H1 (cell line): ENCODE results near the gene PIP5K1B. TPM values are rescaled to one million over a fixed set of nuclear protein-coding genes. Genes with fewer than 3 reads are reported as not detected.
A peak's percentile ranks its signal among the peaks of the same experiment; 100 is the strongest.

Experiments used
- CTCF ChIA-PET: fragments of 300-600 bp; sonication (Branson Sonifier 250); formaldehyde crosslinking; loops from one replicate; lab custom pipeline; 2021; ENCODE audit not compliant: partially characterized antibody; lab: Charles Lee
- POLR2A ChIA-PET: fragments of 300-600 bp; sonication (Branson Sonifier 250); formaldehyde crosslinking; loops from one replicate; lab custom pipeline; 2021; ENCODE audit warnings: inconsistent platforms; ENCODE audit not compliant: partially characterized antibody; lab: Charles Lee
- DNase-seq, 2 experiments: peaks; one replicate each; pipeline versions ENCODE4 v3.0.0 to v3.0.0-alpha.2; 2010 to 2022; ENCODE audit warnings: low spot score in 2 of 2, low read depth in 1 of 2, mixed read lengths in 1 of 2
- FAIRE-seq: peaks from 2 replicates; lab custom pipeline; 2011; peaks lifted over from hg19 to GRCh38; lab: Jason Lieb, UNC
- H2AFZ ChIP-seq: 2 replicates; pipeline ENCODE4 v1.8.1; 2012; ENCODE audit warnings: low read length, inconsistent platforms
- H2AK5ac ChIP-seq: 2 replicates; pipeline ENCODE4 v1.6.1; 2013; ENCODE audit warnings: low read depth, low read length
- H2BK120ac ChIP-seq: replicated peaks from 2 replicates; pipeline ENCODE3; 2013; ENCODE audit warnings: low read depth, low read length, inconsistent platforms
- H2BK12ac ChIP-seq: 2 replicates; pipeline ENCODE4 v1.6.1; 2013; ENCODE audit warnings: low read depth, low read length
- H2BK15ac ChIP-seq: 2 replicates; pipeline ENCODE4 v1.6.1; 2013; ENCODE audit warnings: low read length
- H2BK20ac ChIP-seq: 2 replicates; pipeline ENCODE4 v1.6.1; 2013; ENCODE audit warnings: low read length
- H2BK5ac ChIP-seq: 2 replicates; pipeline ENCODE4 v1.6.1; 2013; ENCODE audit warnings: low read depth, low read length
- H3K14ac ChIP-seq: 2 replicates; pipeline ENCODE4 v1.6.1; 2013; ENCODE audit warnings: inconsistent platforms; ENCODE audit not compliant: insufficient read length
- H3K18ac ChIP-seq: 2 replicates; pipeline ENCODE4 v1.6.1; 2013; ENCODE audit warnings: low read length; ENCODE audit errors: extremely low read depth
- H3K23ac ChIP-seq: 2 replicates; pipeline ENCODE4 v1.6.1; 2013; ENCODE audit warnings: inconsistent platforms; ENCODE audit not compliant: insufficient read length
- H3K23me2 ChIP-seq: 2 replicates; pipeline ENCODE4 v1.6.1; 2013; ENCODE audit warnings: low read depth, low read length
- H3K27ac ChIP-seq: 2 replicates; pipeline ENCODE4 v1.6.1; 2011; ENCODE audit warnings: low read depth, low read length, inconsistent platforms
- H3K27me3 ChIP-seq, 4 experiments: replicated peaks in 1 of 4; 1 replicate in 1 of 4; 2 replicates in 3 of 4; pipeline versions ENCODE4 v1.6.1 to v1.8.1; 2011 to 2013; ENCODE audit warnings: low read length in 3 of 4, mild to moderate bottlenecking in 3 of 4, inconsistent platforms in 2 of 4, mixed read lengths in 2 of 4, moderate library complexity in 1 of 4; ENCODE audit not compliant: control insufficient read depth in 3 of 4, insufficient read depth in 3 of 4; ENCODE audit errors: extremely low read depth in 1 of 4
- H3K36me3 ChIP-seq, 4 experiments: 2 replicates each; pipeline versions ENCODE4 v1.6.1 to v1.8.1; 2011 to 2013; ENCODE audit warnings: mild to moderate bottlenecking in 4 of 4, low read length in 3 of 4, moderate library complexity in 2 of 4, control low read depth in 1 of 4, inconsistent platforms in 1 of 4; ENCODE audit not compliant: insufficient read depth in 4 of 4, control insufficient read depth in 2 of 4
- H3K4ac ChIP-seq: replicated peaks from 2 replicates; pipeline ENCODE3; 2013; ENCODE audit warnings: low read length, low read depth, mixed read lengths, inconsistent platforms; ENCODE audit not compliant: insufficient read length
- H3K4me1 ChIP-seq, 4 experiments: replicated peaks in 1 of 4; 1 replicate in 1 of 4; 2 replicates in 3 of 4; pipeline versions ENCODE4 v1.6.1 to v1.8.1; 2011 to 2013; ENCODE audit warnings: low read length in 3 of 4, inconsistent platforms in 2 of 4, mixed read lengths in 1 of 4; ENCODE audit not compliant: insufficient read depth in 4 of 4, control insufficient read depth in 3 of 4
- H3K4me2 ChIP-seq, 2 experiments: 2 replicates each; pipeline versions ENCODE4 v1.6.1 to v1.8.1; 2011 to 2013; ENCODE audit warnings: low read depth in 2 of 2, low read length in 2 of 2, control low read depth in 1 of 2, inconsistent platforms in 1 of 2, mild to moderate bottlenecking in 1 of 2; ENCODE audit not compliant: insufficient read depth in 1 of 2
- H3K4me3 ChIP-seq, 4 experiments: fragments of 200-600, 300-600 bp in 1 of 4; sonication (generic), shearing (Covaris generic), sonication (Bioruptor Twin) in 1 of 4; 2 replicates each; pipeline versions ENCODE4 v1.5.1 to v1.8.1; 2011 to 2016; ENCODE audit warnings: low read length in 4 of 4, low read depth in 3 of 4, control low read depth in 2 of 4, inconsistent platforms in 2 of 4, mild to moderate bottlenecking in 2 of 4, mixed read lengths in 1 of 4, moderate library complexity in 1 of 4; ENCODE audit not compliant: insufficient read depth in 2 of 4; ENCODE audit errors: extremely low read depth in 1 of 4
- H3K56ac ChIP-seq: replicated peaks from 2 replicates; pipeline ENCODE3; 2013; ENCODE audit warnings: low read depth, mild to moderate bottlenecking, mixed read lengths, low read length, inconsistent platforms; ENCODE audit not compliant: insufficient read length
- H3K79me1 ChIP-seq: 2 replicates; pipeline ENCODE4 v1.6.1; 2013; ENCODE audit warnings: low read depth, low read length, control low read depth
- H3K79me2 ChIP-seq, 2 experiments: 2 replicates each; pipeline versions ENCODE4 v1.6.1 to v1.8.1; 2012 to 2013; ENCODE audit warnings: low read length in 2 of 2, mild to moderate bottlenecking in 2 of 2, inconsistent platforms in 1 of 2; ENCODE audit not compliant: insufficient read depth in 2 of 2, control insufficient read depth in 1 of 2
- H3K9ac ChIP-seq, 4 experiments: replicated peaks in 1 of 4; 1 replicate in 1 of 4; 2 replicates in 3 of 4; pipeline versions ENCODE4 v1.6.1 to v1.8.1; 2011 to 2013; ENCODE audit warnings: low read depth in 3 of 4, low read length in 3 of 4, control low read depth in 2 of 4, mild to moderate bottlenecking in 2 of 4, moderate library complexity in 2 of 4, inconsistent platforms in 1 of 4; ENCODE audit errors: extremely low read depth in 1 of 4
- H3K9me3 ChIP-seq, 2 experiments: 2 replicates each; pipeline versions ENCODE4 v1.6.1 to v1.8.1; 2012 to 2013; ENCODE audit warnings: mild to moderate bottlenecking in 2 of 2, moderate library complexity in 2 of 2, control low read depth in 1 of 2, inconsistent platforms in 1 of 2, low read depth in 1 of 2, low read length in 1 of 2, mixed read lengths in 1 of 2; ENCODE audit not compliant: insufficient read depth in 2 of 2
- H4K20me1 ChIP-seq, 2 experiments: replicated peaks in 1 of 2; 2 replicates each; pipeline versions ENCODE3 to v1.8.1; 2011 to 2013; ENCODE audit warnings: inconsistent platforms in 2 of 2, low read length in 2 of 2, mild to moderate bottlenecking in 1 of 2; ENCODE audit not compliant: insufficient read depth in 2 of 2, control insufficient read depth in 1 of 2
- H4K5ac ChIP-seq: 2 replicates; pipeline ENCODE4 v1.6.1; 2013; ENCODE audit warnings: low read length, low read depth, mixed read lengths, inconsistent platforms; ENCODE audit not compliant: insufficient read length
- H4K8ac ChIP-seq: 2 replicates; pipeline ENCODE4 v1.8.0; 2013; ENCODE audit warnings: mild to moderate bottlenecking, moderate library complexity, low read length, inconsistent platforms; ENCODE audit not compliant: insufficient read depth; ENCODE audit errors: extremely low read depth
- H4K91ac ChIP-seq: replicated peaks from 2 replicates; pipeline ENCODE3; 2013; ENCODE audit warnings: low read length, mixed read lengths, inconsistent platforms; ENCODE audit not compliant: insufficient read length
- ASH2L ChIP-seq: fragments of 200-600, 300-600 bp; sonication (generic); IDR thresholded peaks from one replicate; pipeline ENCODE4 v1.7.1; 2017; ENCODE audit warnings: low read length
- BCL11A ChIP-seq, 2 experiments: IDR thresholded peaks; one replicate each; pipeline ENCODE4 v1.6.1; 2011; ENCODE audit warnings: low read depth in 2 of 2, low read length in 2 of 2, mild to moderate bottlenecking in 2 of 2
- CBX8 ChIP-seq: fragments of 300-800, 300-1000 bp; sonication (generic); IDR thresholded peaks from 2 replicates; pipeline ENCODE4 v1.7.1; 2016; ENCODE audit warnings: low read depth, low read length, borderline replicate concordance
- CREB1 ChIP-seq: IDR thresholded peaks from 2 replicates; pipeline ENCODE4 v1.6.1; 2012; ENCODE audit warnings: inconsistent platforms
- CTBP2 ChIP-seq: IDR thresholded peaks from 2 replicates; pipeline ENCODE4 v1.7.0; 2011; ENCODE audit warnings: borderline replicate concordance, mild to moderate bottlenecking, moderate library complexity, mixed read lengths, low read length; ENCODE audit not compliant: insufficient read depth, insufficient read length
- EZH2 ChIP-seq: fragments of 200-600 bp; sonication (generic); IDR thresholded peaks from 2 replicates; pipeline ENCODE4 v1.7.1; 2012; ENCODE audit warnings: low read depth, mild to moderate bottlenecking, moderate library complexity, low read length, inconsistent platforms; ENCODE audit not compliant: severe bottlenecking
- POLR2A ChIP-seq, 2 experiments: IDR thresholded peaks; 1 replicate in 1 of 2; 2 replicates in 1 of 2; pipeline ENCODE4 v1.6.1; 2011; ENCODE audit warnings: low read depth in 2 of 2, low read length in 2 of 2, mild to moderate bottlenecking in 2 of 2; ENCODE audit errors: control extremely low read depth in 1 of 2
- ZNF274 ChIP-seq: IDR thresholded peaks from 2 replicates; pipeline ENCODE4 v1.7.0; 2012; ENCODE audit warnings: low read length, borderline replicate concordance; ENCODE audit errors: extremely low read depth
- WGBS, 2 experiments: shearing (Covaris generic) in 1 of 2; methylation state at CpG; one replicate each; pipeline versions ENCODE4 v1.1.6 to v1.1.7; 2013 to 2015; ENCODE audit warnings: low lambda C conversion rate in 2 of 2, mixed read lengths in 2 of 2, inconsistent platforms in 1 of 2, low coverage in 1 of 2, missing lambda C conversion rate in 1 of 2; ENCODE audit not compliant: insufficient replicate concordance in 2 of 2, insufficient coverage in 1 of 2, insufficient read length in 1 of 2; ENCODE audit errors: extremely low coverage in 1 of 2, missing lambda C conversion rate in 1 of 2; 5-methylcytosine and 5-hydroxymethylcytosine counted together
- polyA plus RNA-seq, 7 experiments: library from polyadenylated mRNA; depleted of rRNA in 3 of 7; stranded (reverse) in 5 of 7; unstranded in 2 of 7; fragments of >200 nt in 5 of 7; fragments of 200-250 nt in 2 of 7; gene quantifications; 1 replicate in 5 of 7; 2 replicates in 1 of 7; 4 replicates in 1 of 7; pipeline versions ENCODE4 v1.2.1 to v1.2.3, GENCODE V29; 2011 to 2013; ENCODE audit warnings: missing spikeins in 2 of 7, mixed read lengths in 2 of 7
- total RNA-seq: library from RNA; stranded (reverse); fragmentation: NEBNext Ultra II Directional; extraction: Animal tissue kit (Norgen Biotek cat#: 25700); gene quantifications from 2 replicates; pipeline ENCODE4 v1.2.1, GENCODE V29; 2021
- TF ChIP-seq, protein P1 (sequence below), 3 experiments: IDR thresholded peaks; 1 replicate in 2 of 3; 2 replicates in 1 of 3; pipeline versions ENCODE4 v1.5.1 to v1.6.1; 2011; ENCODE audit warnings: low read length in 3 of 3, mild to moderate bottlenecking in 3 of 3, inconsistent platforms in 2 of 3, low read depth in 1 of 3, moderate library complexity in 1 of 3; ENCODE audit not compliant: insufficient read depth in 1 of 3; ENCODE audit errors: control extremely low read depth in 1 of 3
- TF ChIP-seq, protein P2 (sequence below): IDR thresholded peaks from 2 replicates; pipeline ENCODE4 v1.6.1; 2012; ENCODE audit warnings: inconsistent platforms

Gene PIP5K1B
- total and polyA plus RNA-seq, 2 of the 8 experiments (the other 6 are each of a cell fraction or from before 2014, with no cell fraction given) = 4.7 to 7.7 TPM

DNA sequence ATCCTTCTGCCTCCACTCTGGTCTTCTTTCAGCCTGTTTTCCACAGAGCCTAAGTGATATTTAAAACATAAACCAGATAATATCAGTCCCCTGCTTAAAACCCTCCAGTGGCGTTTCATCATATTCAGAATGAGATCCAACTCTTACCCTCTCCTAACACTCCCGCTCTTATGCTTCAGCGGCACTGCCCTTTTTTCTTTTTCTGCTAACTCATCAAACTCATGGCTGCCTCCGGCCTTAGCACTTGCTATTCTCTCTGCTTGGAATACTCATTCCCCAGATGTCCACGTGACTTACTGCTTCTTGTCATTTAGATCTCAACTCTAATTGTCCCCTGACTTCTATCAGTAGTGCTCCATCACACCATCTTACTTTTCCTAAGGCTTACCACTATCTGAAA lies 73.6 kb downstream of the PIP5K1B start:
- no peak overlapping the region for H2AFZ ChIP-seq
- FAIRE-seq = no peak
- WGBS, 2 experiments = 84% methylated on average over 5 of the region's 5 CpGs; no CpG with 5 or more reads in 1 of the 2 experiments
- no peak for TF ChIP-seq BCL11A (IDR thresholded peaks at IDR 0.05; ENCODE audit: low read depth in 2 of 2, low read length in 2 of 2)
- no peak for TF ChIP-seq POLR2A (IDR thresholded peaks at IDR 0.05; ENCODE audit: control extremely low read depth in 1 of 2, low read depth in 2 of 2, low read length in 2 of 2)
- TF ChIP-seq EZH2 = no peak
- TF ChIP-seq CBX8 = no peak
- no peak for TF ChIP-seq ZNF274
- no peak for TF ChIP-seq ASH2L
- no peak for TF ChIP-seq CREB1
- no peak for TF ChIP-seq CTBP2
- TF ChIP-seq, protein P1, sequence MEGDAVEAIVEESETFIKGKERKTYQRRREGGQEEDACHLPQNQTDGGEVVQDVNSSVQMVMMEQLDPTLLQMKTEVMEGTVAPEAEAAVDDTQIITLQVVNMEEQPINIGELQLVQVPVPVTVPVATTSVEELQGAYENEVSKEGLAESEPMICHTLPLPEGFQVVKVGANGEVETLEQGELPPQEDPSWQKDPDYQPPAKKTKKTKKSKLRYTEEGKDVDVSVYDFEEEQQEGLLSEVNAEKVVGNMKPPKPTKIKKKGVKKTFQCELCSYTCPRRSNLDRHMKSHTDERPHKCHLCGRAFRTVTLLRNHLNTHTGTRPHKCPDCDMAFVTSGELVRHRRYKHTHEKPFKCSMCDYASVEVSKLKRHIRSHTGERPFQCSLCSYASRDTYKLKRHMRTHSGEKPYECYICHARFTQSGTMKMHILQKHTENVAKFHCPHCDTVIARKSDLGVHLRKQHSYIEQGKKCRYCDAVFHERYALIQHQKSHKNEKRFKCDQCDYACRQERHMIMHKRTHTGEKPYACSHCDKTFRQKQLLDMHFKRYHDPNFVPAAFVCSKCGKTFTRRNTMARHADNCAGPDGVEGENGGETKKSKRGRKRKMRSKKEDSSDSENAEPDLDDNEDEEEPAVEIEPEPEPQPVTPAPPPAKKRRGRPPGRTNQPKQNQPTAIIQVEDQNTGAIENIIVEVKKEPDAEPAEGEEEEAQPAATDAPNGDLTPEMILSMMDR (IDR thresholded peaks at IDR 0.05; ENCODE audit: control extremely low read depth in 1 of 3, insufficient read depth in 1 of 3, low read depth in 1 of 3, low read length in 3 of 3) = no peak
- TF ChIP-seq, protein P2, sequence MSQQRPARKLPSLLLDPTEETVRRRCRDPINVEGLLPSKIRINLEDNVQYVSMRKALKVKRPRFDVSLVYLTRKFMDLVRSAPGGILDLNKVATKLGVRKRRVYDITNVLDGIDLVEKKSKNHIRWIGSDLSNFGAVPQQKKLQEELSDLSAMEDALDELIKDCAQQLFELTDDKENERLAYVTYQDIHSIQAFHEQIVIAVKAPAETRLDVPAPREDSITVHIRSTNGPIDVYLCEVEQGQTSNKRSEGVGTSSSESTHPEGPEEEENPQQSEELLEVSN = no peak

More for the DNA sequence above, 73.6 kb downstream of the PIP5K1B start:
- Histone ChIP-seq H2BK15ac (no peak overlapping the region; the same call in 1 of the 2 replicates), H2BK5ac (no peak overlapping the region), H4K8ac (no peak overlapping the region), H3K4me3 (no peak overlapping the region), H3K36me3 (no peaks in the 10 kb centered on the region), H3K4me2 (peak overlapping the region in 1 of 2 experiments; percentile 85; a peak in 1 of 4 replicates), H3K18ac (no peak overlapping the region), H3K23ac (no peak overlapping the region), H3K9me3 (no peaks in the 10 kb centered on the region), H3K14ac (no peak overlapping the region), H3K9ac (no peak overlapping the region), H4K5ac (no peak overlapping the region), H2BK12ac (no peak overlapping the region), H3K27ac (no peak overlapping the region), H3K27me3 (no peaks in the 10 kb centered on the region), H2BK120ac (no peak overlapping the region), H2BK20ac (no peak overlapping the region), H3K79me2 (peaks cover 0 to 28% of the 10 kb centered on the region in 2 experiments; a peak in 2 of 4 replicates), H2AK5ac (no peak overlapping the region), H3K79me1 (peaks cover 2% of the 10 kb centered on the region; the same call in 1 of the 2 replicates), H3K23me2 (peaks cover 9% of the 10 kb centered on the region), H3K4me1 (peaks cover 0 to 7% (median 3%) of the 10 kb centered on the region in 4 experiments; a peak in 3 of 7 replicates), H4K91ac (no peak overlapping the region), H4K20me1 (peaks cover 2 to 7% of the 10 kb centered on the region in 2 experiments), H3K4ac (no peak overlapping the region), H3K56ac (no peak overlapping the region)
- CTCF ChIA-PET = interaction anchor here (1.1 kb wide), 1 partner anchor 74 kb away, joined by 4 read pairs; no protein-coding TSS in a partner anchor
- no peak for DNase-seq
- POLR2A ChIA-PET = interaction anchor here (1.7 to 2.0 kb wide), 2 partner anchors 10 to 11 kb away, joined by 4 to 5 read pairs; no protein-coding TSS in a partner anchor
